Measurements from ENCODE around the gene MGRN1.

Gene MGRN1

GRCh38 chr16:4636196-4636595 is 11.6 kb downstream of the MGRN1 start:
- DNase-seq: no peak
- H3K36me3 ChIP-seq: peaks cover 18% of the 10 kb centered on the region
- no peaks in the 10 kb centered on the region for H3K27me3 ChIP-seq
- H3K9me3 ChIP-seq: peaks cover 5% of the 10 kb centered on the region; the same call in 1 of the 2 replicates
- H3K4me3 ChIP-seq (ENCODE audit: low read depth, low read length): no peak overlapping the region
- TF ChIP-seq CTCF (IDR thresholded peaks at IDR 0.05; ENCODE audit: low read depth, low read length): no peak
- H3K4me1 ChIP-seq: no peaks in the 10 kb centered on the region

DNA sequence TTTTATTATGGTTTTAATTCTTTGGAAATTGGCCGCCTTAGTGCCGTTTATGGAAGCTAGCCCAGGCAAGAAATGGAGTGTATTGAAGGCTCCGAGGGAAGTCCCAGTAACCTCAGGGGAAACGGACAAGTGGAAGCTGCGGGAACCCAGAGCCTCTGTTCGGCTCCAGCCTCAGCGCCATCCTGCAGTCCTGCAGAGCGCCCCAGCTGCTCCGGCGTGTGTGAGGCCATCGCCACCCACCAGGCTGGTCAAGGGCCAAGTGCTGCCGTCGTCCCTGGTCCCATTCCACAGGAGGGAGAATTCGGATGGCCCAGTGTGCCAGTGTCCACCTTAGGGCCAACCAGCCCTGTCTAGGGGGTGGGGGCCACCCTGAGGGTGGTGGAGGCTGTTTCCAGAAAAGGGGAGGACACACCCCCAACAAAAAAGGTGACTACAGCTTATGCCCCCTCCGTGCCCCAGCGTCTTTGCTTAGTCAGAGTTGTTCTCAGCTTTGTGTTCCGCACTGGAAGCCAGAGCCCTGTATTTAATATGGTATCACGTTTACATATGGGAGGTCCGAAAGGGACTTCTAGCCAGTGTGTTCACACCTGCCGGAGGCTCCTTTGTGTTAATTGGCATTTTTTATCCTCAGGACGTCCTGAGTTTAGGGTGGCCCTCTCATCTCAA is 13.0 kb downstream of the MGRN1 start:
- H3K36me3 ChIP-seq: peaks cover 18% of the 10 kb centered on the region
- no peaks in the 10 kb centered on the region for H3K9me3 ChIP-seq
- no peaks in the 10 kb centered on the region for H3K4me1 ChIP-seq
- H3K27me3 ChIP-seq: no peaks in the 10 kb centered on the region
- TF ChIP-seq CTCF (IDR thresholded peaks at IDR 0.05; ENCODE audit: low read depth, low read length): no peak
- no peak for DNase-seq
- no peak overlapping the region for H3K4me3 ChIP-seq (ENCODE audit: low read depth, low read length)

DNA sequence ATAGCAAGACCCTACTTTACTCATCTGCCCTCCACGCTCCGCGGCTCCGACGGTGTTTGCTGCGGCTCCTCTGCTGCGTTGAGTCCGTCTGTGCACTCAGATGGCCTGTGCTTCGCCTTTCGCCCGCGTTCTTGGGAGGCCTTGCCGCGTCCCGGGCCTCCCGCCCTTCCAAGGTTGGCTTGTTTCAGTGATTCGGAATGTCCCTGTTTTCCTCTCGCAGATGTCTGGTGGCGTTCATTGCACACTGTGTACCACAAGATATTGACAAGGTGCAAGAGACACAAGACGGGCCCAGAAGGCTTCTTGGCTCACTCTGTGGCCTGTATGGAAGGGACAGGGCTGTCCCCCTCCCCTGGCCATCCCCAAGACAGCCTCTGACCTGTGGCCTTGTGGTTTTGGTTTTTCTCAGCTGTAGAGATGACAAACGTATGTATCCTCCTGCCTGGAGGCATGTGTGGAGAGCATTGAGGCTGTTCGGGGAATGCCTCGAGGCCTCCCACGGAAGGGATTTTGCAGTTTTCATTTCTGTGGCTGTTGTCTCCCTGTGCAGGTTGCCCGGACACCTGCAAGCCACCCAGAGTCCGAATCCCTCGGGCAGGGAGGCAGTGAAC is 15.4 kb downstream of the MGRN1 start:
- no peak for DNase-seq
- H3K9me3 ChIP-seq: no peaks in the 10 kb centered on the region
- TF ChIP-seq CTCF (IDR thresholded peaks at IDR 0.05; ENCODE audit: low read depth, low read length): no peak
- peaks cover 7% of the 10 kb centered on the region; the same call in 1 of the 2 replicates for H3K36me3 ChIP-seq
- H3K4me3 ChIP-seq (ENCODE audit: low read depth, low read length): no peak overlapping the region
- no peaks in the 10 kb centered on the region for H3K27me3 ChIP-seq
- H3K4me1 ChIP-seq: no peaks in the 10 kb centered on the region

DNA sequence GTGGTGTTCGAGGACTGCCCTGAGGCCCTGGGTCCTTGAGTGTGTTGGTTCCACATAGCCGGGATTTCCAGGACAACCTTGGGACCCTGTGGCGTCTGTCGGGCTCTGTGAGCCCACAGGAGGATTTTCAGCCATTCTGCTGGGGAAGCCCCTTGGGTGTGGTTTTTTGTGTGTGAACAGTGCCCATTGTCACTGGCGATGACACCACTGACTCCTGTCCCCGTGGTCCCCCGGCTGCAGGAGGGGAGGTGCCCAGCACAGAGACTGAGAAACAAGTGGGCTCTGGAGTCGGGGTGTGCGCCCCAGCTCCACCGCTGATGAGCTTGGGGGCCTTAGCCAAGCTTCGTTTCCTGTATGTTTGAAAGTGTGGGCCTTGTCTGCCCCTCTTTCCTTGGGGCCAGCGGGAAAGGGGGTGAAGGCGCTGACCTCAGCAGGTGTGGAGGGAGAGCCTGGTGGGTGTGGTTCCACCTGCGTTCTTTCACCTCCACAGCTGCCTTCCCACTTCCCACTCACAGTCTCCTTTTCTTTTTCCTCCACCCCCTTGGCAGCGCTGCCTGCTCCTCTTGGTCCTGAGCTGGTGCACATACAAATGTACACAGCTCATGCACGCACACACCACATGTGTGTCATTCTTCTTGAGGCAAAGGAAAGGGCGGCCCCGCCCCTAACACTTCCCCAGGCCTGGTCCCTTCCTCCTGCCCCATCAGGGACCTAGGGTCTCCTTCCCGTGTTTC is 16.1 kb downstream of the MGRN1 start:
- no peak for DNase-seq
- H3K9me3 ChIP-seq: no peaks in the 10 kb centered on the region

GRCh38 chr16:4641306-4641687 is 16.7 kb downstream of the MGRN1 start:
- no peak for DNase-seq
- no peak for TF ChIP-seq CTCF (IDR thresholded peaks at IDR 0.05; ENCODE audit: low read depth, low read length)
- Histone ChIP-seq H3K4me3 (ENCODE audit: low read depth, low read length) (no peak overlapping the region), H3K36me3 (peaks cover 4% of the 10 kb centered on the region; the same call in 1 of the 2 replicates), H3K27me3 (no peaks in the 10 kb centered on the region), H3K4me1 (no peaks in the 10 kb centered on the region), H3K9me3 (no peaks in the 10 kb centered on the region)

More for the DNA sequence above, 16.1 kb downstream of the MGRN1 start:
- H3K4me3 ChIP-seq (ENCODE audit: low read depth, low read length): no peak overlapping the region
- peaks cover 6% of the 10 kb centered on the region; the same call in 1 of the 2 replicates for H3K36me3 ChIP-seq
- no peaks in the 10 kb centered on the region for H3K27me3 ChIP-seq
- no peak for TF ChIP-seq CTCF (IDR thresholded peaks at IDR 0.05; ENCODE audit: low read depth, low read length)
- H3K4me1 ChIP-seq: no peaks in the 10 kb centered on the region

Measured in BE2C (cell line).